Spinal cord (tissue), 10 donors: ENCODE measurements around the gene HHATL. TPM values are rescaled to one million over a fixed set of nuclear protein-coding genes. Genes with fewer than 3 reads are reported as not detected.

Source experiments
- DNase-seq, 6 donors: peaks; one replicate each; pipeline versions ENCODE4 v3.0.0 to v3.0.0-alpha.2; 2013 to 2015; ENCODE audit warnings: low spot score in 6 of 6, low read depth in 4 of 6
- H3K27ac ChIP-seq: one replicate; pipeline ENCODE4 v1.5.1; 2013; ENCODE audit warnings: low read depth, low read length, control low read depth
- H3K27me3 ChIP-seq: one replicate; pipeline ENCODE4 v1.6.1; 2013; ENCODE audit warnings: low read length; ENCODE audit not compliant: control insufficient read depth, insufficient read depth
- H3K36me3 ChIP-seq: one replicate; pipeline ENCODE4 v1.6.1; 2013; ENCODE audit warnings: low read length; ENCODE audit not compliant: control insufficient read depth, insufficient read depth
- H3K4me1 ChIP-seq: one replicate; pipeline ENCODE4 v1.6.1; 2013; ENCODE audit warnings: low read length; ENCODE audit not compliant: control insufficient read depth, insufficient read depth
- H3K4me3 ChIP-seq: one replicate; pipeline ENCODE4 v1.5.1; 2013; ENCODE audit warnings: low read depth, low read length, control low read depth
- H3K9me3 ChIP-seq: one replicate; pipeline ENCODE4 v1.6.1; 2013; ENCODE audit warnings: low read length; ENCODE audit not compliant: control insufficient read depth, insufficient read depth
- WGBS: methylation state at CpG from one replicate; pipeline ENCODE4 v1.1.5; 2013; ENCODE audit warnings: missing lambda C conversion rate; ENCODE audit not compliant: insufficient coverage; 5-methylcytosine and 5-hydroxymethylcytosine counted together
- polyA plus RNA-seq, 2 donors: library from polyadenylated mRNA; unstranded; fragments of 120-200 nt; gene quantifications; one replicate each; pipeline ENCODE4 v1.2.1, GENCODE V29; 2013; ENCODE audit not compliant: insufficient read length in 2 of 2
- total RNA-seq, 2 donors: library from RNA; depleted of rRNA in 1 of 2; stranded (reverse); fragments of 120-200 nt in 1 of 2; fragments of >200 nt in 1 of 2; gene quantifications; one replicate each; pipeline versions ENCODE4 v1.2.3 to v1.2.4, GENCODE V29; 2013 to 2014
- donor health status: healthy.

Gene HHATL
- total and polyA plus RNA-seq, 4 donors = 2.1 to 7.2 (median 3.5) TPM

DNA sequence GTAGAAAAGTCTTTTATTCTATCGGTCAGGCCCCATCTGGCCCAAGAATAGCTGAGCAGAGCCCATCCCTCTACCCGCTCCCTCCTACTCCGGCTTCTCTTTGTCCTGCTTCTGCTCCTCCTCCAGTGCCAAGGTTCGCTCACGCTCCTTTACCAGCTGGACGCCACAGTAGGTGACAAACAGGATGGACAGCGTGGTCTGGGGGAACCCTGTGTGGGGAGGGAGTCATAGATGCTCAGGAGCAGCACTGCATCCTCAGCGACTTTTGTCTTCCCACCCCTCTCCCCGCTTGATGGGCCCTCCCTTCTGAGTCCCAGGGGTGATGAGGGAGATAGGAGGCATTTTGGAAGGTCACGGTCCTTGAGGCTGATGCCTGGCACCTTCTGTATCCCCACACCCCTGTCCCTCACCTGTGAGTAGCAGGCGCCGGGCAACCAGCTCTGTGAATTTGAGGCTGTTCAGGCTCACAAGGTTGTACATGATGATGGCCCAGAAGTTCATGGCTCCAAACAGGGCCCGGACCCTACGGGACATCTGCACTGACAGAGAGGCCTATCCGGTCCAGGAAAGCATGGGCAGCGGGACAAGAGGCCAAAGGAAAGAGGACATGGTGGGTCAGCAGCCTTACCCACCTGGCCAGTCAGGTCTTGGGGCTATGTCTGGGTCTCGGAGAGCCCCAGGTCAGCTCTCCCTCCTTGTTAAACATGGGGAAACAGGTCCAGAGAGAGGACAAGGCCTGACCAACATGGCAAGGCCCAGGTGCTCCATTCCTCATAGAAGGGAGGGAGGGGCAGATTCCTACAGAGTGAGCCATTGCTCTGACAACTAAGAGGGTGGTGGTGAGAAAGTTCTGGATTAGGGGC lies 9.7 kb downstream of the HHATL start:
- Histone ChIP-seq H3K4me1 (no peaks in the 10 kb centered on the region), H3K9me3 (no peaks in the 10 kb centered on the region), H3K27ac (no peak overlapping the region), H3K27me3 (no peaks in the 10 kb centered on the region), H3K36me3 (no peaks in the 10 kb centered on the region), H3K4me3 (no peak overlapping the region)
- no peak for DNase-seq
- 95% methylated on average over 6 of the region's 17 CpGs for WGBS

- DNase-seq = no peak
- H3K9me3 ChIP-seq = no peaks in the 10 kb centered on the region
- WGBS = 77% methylated on average over 6 of the region's 13 CpGs
- H3K27ac ChIP-seq = no peak overlapping the region
- H3K36me3 ChIP-seq = no peaks in the 10 kb centered on the region
- no peaks in the 10 kb centered on the region for H3K4me1 ChIP-seq
- no peak overlapping the region for H3K4me3 ChIP-seq
- H3K27me3 ChIP-seq = no peaks in the 10 kb centered on the region
Measured at GRCh38 chr3:42691816-42692666, 10.6 kb downstream of the HHATL start.

GRCh38 chr3:42690766-42691680 lies 11.6 kb downstream of the HHATL start:
- no peaks in the 10 kb centered on the region for H3K36me3 ChIP-seq
- H3K4me1 ChIP-seq = no peaks in the 10 kb centered on the region
- DNase-seq = no peak
- H3K9me3 ChIP-seq = no peaks in the 10 kb centered on the region
- H3K27ac ChIP-seq = no peak overlapping the region
- no peaks in the 10 kb centered on the region for H3K27me3 ChIP-seq
- WGBS = 85% methylated on average over 8 of the region's 10 CpGs
- H3K4me3 ChIP-seq = no peak overlapping the region

- H3K27ac ChIP-seq = no peak overlapping the region
Measured at GRCh38 chr3:42690191-42690590, 12.4 kb downstream of the HHATL start.

GRCh38 chr3:42689421-42690014 lies 13.1 kb downstream of the HHATL start:
- peaks cover 7% of the 10 kb centered on the region for H3K27me3 ChIP-seq
- DNase-seq = no peak
- WGBS = 53% methylated on average over 9 of the region's 9 CpGs
- H3K36me3 ChIP-seq = no peaks in the 10 kb centered on the region
- peaks cover 7% of the 10 kb centered on the region for H3K4me1 ChIP-seq
- H3K9me3 ChIP-seq = no peaks in the 10 kb centered on the region
- H3K27ac ChIP-seq = no peak overlapping the region
- H3K4me3 ChIP-seq = no peak overlapping the region

More at GRCh38 chr3:42690191-42690590, 12.4 kb downstream of the HHATL start:
- Histone ChIP-seq H3K27me3 (peaks cover 4% of the 10 kb centered on the region), H3K4me3 (no peak overlapping the region), H3K4me1 (peaks cover 7% of the 10 kb centered on the region), H3K9me3 (no peaks in the 10 kb centered on the region), H3K36me3 (no peaks in the 10 kb centered on the region)
- WGBS = 86% methylated on average over 7 of the region's 7 CpGs
- DNase-seq = no peak

- no peak for DNase-seq
- Histone ChIP-seq H3K27ac (no peak overlapping the region), H3K27me3 (peaks cover 7% of the 10 kb centered on the region), H3K9me3 (no peaks in the 10 kb centered on the region), H3K4me3 (no peak overlapping the region), H3K36me3 (no peaks in the 10 kb centered on the region), H3K4me1 (peaks cover 7% of the 10 kb centered on the region)
- 91% methylated on average over 18 of the region's 22 CpGs for WGBS
Measured at GRCh38 chr3:42688487-42689420, 13.8 kb downstream of the HHATL start.

GRCh38 chr3:42688016-42688415 lies 14.6 kb downstream of the HHATL start:
- no peaks in the 10 kb centered on the region for H3K9me3 ChIP-seq
- peaks cover 7% of the 10 kb centered on the region for H3K4me1 ChIP-seq
- 92% methylated on average over 12 of the region's 15 CpGs for WGBS
- H3K36me3 ChIP-seq = no peaks in the 10 kb centered on the region
- no peak for DNase-seq
- H3K27ac ChIP-seq = no peak overlapping the region
- peaks cover 7% of the 10 kb centered on the region for H3K27me3 ChIP-seq
- no peak overlapping the region for H3K4me3 ChIP-seq

DNA sequence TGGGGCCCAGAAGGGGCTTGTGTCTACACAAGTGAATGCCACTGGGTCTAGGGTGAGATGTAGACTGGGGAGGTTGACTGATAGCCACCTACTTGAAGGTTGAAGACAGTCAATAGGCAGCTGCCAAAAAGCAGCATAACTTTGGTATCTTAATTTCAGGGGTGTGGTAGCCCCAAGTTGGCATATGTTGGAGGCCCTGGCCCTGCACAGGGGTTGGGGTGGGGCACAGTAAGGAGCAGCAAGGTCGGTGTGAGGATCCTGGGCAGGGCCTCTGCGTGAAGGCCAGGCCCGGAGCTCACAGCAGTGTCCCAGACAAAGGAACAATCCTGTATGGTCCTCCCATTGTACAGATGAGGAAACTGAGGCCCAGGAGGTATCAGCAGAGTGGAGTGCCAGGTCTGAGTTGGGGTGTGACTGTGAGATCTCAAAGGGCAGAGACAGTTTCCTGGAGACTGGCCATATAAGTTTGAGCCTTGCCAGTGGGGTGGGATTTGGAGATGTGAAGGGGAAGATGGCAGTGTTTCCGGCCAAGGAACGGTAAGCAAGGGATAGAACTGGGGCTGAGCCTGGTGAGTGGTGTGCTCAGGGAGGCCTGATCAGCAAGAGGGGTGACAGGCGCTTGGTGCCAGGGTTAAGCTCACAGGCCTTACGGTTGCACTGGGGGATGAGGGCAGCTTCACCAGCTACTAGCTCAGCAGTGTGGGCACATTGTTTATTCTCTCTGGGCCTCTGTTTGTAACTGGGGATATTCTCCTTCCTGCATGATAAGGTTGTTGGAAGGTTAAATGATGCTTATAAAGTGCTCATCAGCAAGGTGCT lies 15.6 kb downstream of the HHATL start:
- no peaks in the 10 kb centered on the region for H3K9me3 ChIP-seq
- H3K27me3 ChIP-seq = peaks cover 7% of the 10 kb centered on the region
- no peak overlapping the region for H3K4me3 ChIP-seq
- no peaks in the 10 kb centered on the region for H3K36me3 ChIP-seq
- H3K27ac ChIP-seq = no peak overlapping the region
- DNase-seq = no peak
- 94% methylated on average over 7 of the region's 7 CpGs for WGBS
- peaks cover 7% of the 10 kb centered on the region for H3K4me1 ChIP-seq
